HG02763 (cell line): ENCODE results near the gene UBE2D2.
"Not testable (repeated sequence)": the region's sequence is repeated elsewhere in the genome, so short reads cannot be mapped to it uniquely, and the experiment has no call there.

Experiments
- ATAC-seq: cut with Tn5 transposase; IDR thresholded peaks from one replicate; pipeline ENCODE4 v1.9.1; 2021; ENCODE audit warnings: mild to moderate bottlenecking, moderate library complexity; ENCODE audit not compliant: unreplicated experiment

Gene UBE2D2

GRCh38 chr5:139560752-139561654 is at the start of gene UBE2D2:
Gene UBE2D2 (plus strand): TSS chr5:139561339. CDS start chr5:139561792, 453 bp downstream.
- peak; percentile 85 for ATAC-seq

- ATAC-seq, result no peak
Observed at GRCh38 chr5:139512786-139513390, 48.3 kb upstream of the UBE2D2 start.

- not testable (repeated sequence) for ATAC-seq
Observed at GRCh38 chr5:139513434-139513833, 47.7 kb upstream of the UBE2D2 start.

GRCh38 chr5:139513852-139514485 is 47.2 kb upstream of the UBE2D2 start:
- no peak for ATAC-seq

- no peak for ATAC-seq
Observed at GRCh38 chr5:139514486-139514856, 46.7 kb upstream of the UBE2D2 start.

- peak; percentile 84 for ATAC-seq
Observed at GRCh38 chr5:139517683-139518564, 43.2 kb upstream of the UBE2D2 start.

GRCh38 chr5:139523635-139524445 is 37.3 kb upstream of the UBE2D2 start:
- ATAC-seq, result no peak

GRCh38 chr5:139524446-139524845 is 36.7 kb upstream of the UBE2D2 start:
- no peak for ATAC-seq

GRCh38 chr5:139524940-139525585 is 36.1 kb upstream of the UBE2D2 start:
- ATAC-seq, result no peak

- ATAC-seq, result not testable (repeated sequence)
Observed at GRCh38 chr5:139525586-139526308, 35.4 kb upstream of the UBE2D2 start.

- ATAC-seq, result not testable (repeated sequence)
Observed at GRCh38 chr5:139526309-139527089, 34.6 kb upstream of the UBE2D2 start.

- not testable (repeated sequence) for ATAC-seq
Observed at GRCh38 chr5:139527090-139527470, 34.1 kb upstream of the UBE2D2 start.

- not testable (repeated sequence) for ATAC-seq
Observed at GRCh38 chr5:139527896-139528467, 33.2 kb upstream of the UBE2D2 start.

- not testable (repeated sequence) for ATAC-seq
Observed at GRCh38 chr5:139528695-139529094, 32.4 kb upstream of the UBE2D2 start.

- ATAC-seq, result not testable (repeated sequence)
Observed at GRCh38 chr5:139530079-139530478, 31.1 kb upstream of the UBE2D2 start.

GRCh38 chr5:139531772-139532169 is 29.4 kb upstream of the UBE2D2 start:
- ATAC-seq, result no peak

GRCh38 chr5:139543423-139543991 is 17.6 kb upstream of the UBE2D2 start:
- ATAC-seq, result peak; percentile 83
